Activated CD4-positive, alpha-beta T cell treated with anti-CD3 and anti-CD28 coated beads for 1 hour (primary cell): ENCODE results near the gene BCDIN3D.
A peak's percentile ranks its signal among the peaks of the same experiment; 100 is the strongest.
"Not testable (repeated sequence)": the region's sequence is repeated elsewhere in the genome, so short reads cannot be mapped to it uniquely, and the experiment has no call there.

Source experiments
- DNase-seq: peaks from one replicate; pipeline ENCODE4 v3.0.0-alpha.2; 2020

The BCDIN3D gene, protein sequence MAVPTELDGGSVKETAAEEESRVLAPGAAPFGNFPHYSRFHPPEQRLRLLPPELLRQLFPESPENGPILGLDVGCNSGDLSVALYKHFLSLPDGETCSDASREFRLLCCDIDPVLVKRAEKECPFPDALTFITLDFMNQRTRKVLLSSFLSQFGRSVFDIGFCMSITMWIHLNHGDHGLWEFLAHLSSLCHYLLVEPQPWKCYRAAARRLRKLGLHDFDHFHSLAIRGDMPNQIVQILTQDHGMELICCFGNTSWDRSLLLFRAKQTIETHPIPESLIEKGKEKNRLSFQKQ

DNA sequence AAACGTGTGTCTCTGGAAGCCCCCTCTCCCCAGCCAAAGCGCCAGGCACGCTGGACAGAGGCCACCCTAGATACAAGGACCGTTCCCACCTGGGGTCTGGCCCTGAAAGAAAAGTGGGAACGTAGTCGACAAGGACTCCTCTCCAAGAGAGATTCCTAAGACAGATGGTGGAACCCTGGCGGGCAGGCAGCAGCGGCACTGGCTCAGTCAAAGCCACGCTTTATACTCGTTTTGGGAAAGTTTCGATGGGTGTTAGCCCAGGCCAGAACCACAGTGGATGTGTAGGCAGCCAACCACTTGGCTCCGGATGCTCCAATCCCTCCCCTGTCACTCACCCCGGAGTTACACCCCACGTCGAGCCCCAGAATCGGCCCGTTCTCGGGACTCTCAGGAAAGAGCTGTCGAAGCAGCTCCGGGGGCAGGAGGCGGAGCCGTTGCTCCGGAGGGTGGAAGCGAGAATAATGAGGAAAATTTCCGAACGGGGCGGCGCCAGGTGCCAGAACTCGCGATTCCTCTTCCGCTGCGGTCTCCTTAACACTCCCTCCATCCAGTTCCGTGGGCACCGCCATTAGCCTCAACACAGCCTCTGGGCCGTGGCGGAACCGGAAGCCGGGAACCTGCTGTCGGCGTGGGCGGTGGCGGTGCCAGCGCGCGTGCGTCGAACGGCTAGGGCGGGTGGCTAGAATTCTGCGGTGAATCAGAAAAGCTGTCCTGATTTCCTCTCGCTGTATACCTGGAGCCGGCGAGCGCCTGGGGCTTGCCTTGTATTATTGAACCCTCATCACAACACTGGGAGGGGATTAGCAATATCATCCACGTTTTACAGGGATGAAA lies at the start of gene BCDIN3D:
Gene BCDIN3D (minus strand): TSS at position 588 of the 834 bp plus-strand sequence. CDS start 19 bp downstream, at position 569.
- DNase-seq: peak; percentile 88

GRCh38 chr12:49892084-49892731 lies 49.3 kb upstream of the BCDIN3D start:
- DNase-seq: no peak

GRCh38 chr12:49891476-49891875 lies 48.6 kb upstream of the BCDIN3D start:
- no peak for DNase-seq

GRCh38 chr12:49891012-49891411 lies 48.1 kb upstream of the BCDIN3D start:
- DNase-seq: no peak

DNA sequence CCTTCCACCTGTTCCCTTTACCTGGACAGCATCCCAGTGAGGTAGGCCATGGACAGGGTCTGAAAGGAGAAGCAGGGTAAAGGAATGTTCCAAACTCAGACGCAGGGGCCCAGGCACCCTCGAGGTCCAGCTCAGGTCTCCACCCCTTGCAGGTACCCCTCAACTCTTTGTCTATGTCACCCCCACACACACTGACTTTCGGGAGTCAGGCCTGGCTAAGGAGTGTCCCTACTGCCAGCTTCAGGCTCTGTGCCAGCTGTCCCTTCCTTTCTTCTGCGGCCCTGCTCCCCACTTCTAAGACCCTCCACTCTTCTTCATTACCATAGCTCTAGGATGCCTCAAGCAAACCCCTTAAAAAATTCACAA lies 47.2 kb upstream of the BCDIN3D start:
- DNase-seq: no peak

DNA sequence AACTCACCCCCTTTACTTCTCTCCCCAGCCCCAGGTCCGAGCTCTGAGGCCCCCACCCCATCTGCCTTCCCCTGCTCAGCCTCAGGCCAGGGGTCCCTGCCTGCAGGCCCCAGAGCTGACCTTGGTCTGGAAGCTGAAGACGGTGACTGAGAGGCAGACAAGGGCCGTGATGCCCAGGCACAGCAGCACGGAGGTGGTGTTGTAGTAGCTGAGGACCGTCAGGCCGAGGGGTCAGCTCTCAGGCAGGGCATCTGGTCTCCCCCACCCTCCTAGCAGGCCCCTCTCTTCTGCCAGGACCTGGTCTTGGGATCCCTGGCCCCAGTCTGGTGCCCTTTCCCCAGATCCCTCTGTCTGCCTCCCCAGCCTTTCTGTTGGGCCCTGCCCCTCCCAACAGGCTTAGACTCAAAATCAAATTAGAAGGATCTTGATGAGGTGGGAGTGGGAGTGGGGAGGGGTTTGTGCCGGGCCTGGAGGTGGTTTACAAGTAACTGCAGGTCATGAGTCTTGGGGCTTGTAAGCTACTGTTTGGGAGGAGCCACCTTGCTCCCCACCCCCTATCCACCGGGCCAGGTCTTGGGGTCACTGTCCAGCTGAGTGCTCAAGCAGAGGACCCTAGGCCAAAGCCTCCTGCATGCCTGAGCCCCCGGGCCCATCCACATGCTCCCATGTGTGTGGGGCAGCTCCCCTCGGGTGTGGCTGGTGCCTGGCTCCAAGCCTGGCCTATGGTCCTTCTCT lies 46.6 kb upstream of the BCDIN3D start:
- no peak for DNase-seq

DNA sequence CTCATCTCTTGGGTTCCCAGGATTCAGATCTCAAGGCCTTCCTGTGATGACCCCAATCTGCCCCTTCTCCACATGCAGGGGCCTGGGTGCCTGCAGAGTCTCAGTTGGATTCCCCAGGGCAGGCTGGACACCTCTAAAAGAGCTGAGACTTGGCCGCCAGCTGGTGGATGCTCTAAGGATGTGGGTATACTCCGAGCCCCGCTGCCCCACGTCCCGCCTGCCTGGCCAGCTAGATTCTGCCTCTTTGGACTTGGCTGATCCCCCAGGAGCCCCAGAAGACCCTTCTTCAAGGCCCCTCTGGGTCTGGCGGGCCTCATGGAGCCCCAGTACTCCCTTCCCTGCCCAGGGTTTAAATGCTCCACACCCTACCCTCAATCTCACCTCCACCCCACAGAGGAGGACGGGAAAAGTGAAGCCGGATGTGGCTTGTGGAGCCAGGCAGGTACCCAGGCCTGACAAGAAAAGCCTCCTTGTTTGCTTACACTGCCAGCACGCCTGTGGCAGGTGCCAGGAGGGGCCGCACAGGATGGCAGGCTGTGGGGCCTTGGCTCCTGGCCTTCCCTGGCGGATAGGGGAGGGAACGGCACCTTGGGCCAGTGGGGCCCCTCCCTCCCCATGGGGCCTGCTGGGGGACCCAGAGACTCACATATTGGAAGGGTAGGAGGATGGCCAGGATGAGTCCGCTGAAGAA lies 45.7 kb upstream of the BCDIN3D start:
- DNase-seq: no peak

- DNase-seq: no peak
Measured at GRCh38 chr12:49887536-49888401, 44.9 kb upstream of the BCDIN3D start.

DNA sequence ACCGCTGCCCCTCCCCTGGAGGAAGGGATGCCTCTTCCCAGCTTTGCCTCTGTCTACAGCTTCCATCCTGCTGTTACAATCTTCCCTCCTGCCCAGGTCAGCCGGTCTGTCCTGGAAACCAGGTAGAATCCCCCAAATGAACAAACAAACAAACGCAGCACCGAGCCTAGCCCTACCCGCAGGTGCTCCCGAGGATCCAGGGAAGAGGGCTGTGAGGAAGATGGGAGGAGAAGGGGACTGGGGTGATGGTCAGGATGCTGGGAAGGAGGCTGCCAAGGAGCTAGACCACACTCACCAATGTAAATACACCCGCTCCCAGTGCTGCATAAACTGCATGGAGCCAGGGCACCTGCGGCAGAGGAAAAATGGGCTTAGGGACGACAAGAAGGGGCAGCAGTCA lies 44.2 kb upstream of the BCDIN3D start:
- DNase-seq: no peak

DNA sequence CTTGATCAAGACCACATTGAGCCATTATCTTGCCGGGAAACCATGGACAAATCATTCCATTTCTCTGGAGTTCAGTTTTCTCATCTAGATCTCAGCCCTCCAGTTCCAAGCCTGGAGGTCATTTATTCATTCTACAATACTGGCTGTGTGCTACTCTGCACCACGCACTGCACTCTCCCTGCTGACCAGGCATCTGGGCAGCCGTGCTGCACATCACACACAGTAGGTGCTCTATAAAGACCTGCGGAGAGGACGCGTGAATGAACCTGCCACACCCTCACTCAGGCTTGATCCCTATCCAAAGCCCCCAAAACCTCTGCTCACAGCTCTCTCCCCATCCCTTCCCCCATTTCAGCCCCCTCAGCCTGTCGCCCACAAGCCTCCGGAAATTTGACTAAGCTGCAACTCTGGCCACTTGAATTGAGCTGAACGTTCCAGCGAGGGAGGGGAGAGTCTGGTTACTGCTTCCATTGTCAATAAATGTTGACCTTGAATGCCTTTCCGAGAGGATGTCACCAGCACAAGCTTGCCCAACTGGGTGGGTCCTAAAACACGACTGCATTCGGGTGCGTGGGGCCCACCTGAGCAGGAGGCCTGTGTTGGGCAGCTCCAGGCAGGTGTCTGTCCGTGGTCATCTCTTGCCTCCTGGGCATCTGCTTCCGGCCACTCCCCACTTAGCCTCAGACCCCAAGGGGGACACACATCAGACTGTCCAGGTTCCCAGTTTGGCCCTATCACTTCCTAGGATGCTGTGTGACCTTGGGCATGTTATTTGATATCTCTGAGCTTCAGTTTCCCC lies 43.0 kb upstream of the BCDIN3D start:
- DNase-seq: no peak

- no peak for DNase-seq
Measured at GRCh38 chr12:49885118-49885517, 42.2 kb upstream of the BCDIN3D start.

DNA sequence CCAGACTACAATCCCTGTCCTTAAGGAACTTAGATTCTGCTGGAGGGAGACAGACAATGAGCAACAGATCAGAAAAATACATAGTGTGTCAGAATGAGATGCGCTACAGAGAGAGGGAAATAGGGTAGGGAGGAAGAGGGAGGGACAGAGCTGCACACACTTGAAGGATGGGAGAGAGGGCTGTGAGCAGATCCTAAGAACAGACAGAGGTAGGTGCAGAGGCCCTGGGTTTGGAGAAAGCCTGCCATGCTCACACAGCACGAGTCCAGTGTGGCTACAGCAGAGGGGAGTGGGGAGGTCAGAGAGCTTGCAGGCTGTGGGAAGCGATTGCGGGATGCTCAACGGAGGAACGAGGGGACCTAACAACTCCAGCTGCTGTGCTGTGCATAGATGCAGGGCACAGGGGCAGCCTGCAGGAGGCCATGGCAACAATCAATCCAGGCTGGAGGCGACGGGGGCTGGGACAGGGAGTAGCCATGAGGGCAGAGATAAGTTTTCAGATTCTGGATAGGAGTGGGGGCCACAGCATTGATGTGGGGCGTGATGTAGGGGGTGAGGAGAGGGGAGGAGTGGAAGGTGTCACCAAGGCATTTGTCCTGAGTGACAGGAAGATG lies 40.1 kb upstream of the BCDIN3D start:
- no peak for DNase-seq

GRCh38 chr12:49882248-49882850 lies 39.4 kb upstream of the BCDIN3D start:
- DNase-seq: no peak

DNA sequence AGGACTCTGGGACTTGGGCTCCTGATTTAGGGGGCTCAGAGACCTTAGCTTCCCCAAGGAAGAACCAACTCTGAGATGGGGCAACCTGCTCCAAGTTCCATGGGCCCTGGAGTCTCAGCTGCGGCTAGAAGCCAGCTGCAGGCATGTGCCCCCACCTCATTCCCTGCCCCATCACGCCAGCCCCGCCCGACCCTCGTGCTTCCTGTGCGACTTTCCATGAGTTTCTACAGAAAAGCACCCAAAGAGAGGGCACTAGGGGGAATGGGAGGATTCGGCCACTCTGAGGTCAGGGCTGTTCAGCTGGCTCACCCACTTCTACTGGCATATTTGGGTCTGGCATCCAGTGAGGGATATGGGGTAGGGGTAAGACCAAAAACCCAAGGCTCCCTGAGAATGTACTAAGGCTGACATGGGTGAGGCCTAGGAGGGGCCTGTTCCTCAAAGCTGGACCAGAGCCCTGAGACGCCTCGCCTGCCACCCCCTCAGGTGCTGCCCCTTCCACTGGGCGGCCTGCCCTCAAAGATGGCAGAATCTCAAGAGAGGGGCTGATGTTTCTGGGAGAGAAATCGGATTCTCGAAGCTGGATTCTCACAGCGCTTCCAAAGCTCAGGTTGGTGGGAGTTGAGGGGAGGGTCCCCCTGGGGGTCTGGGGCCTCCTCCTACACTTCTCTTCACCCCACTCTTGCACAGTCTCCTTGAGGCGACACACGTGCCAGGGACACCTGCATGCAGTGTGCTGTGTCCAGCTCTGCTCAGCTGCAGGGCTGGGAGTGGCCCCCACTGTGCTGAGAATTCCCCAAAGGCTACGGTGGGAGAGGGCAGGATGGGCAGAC lies 38.7 kb upstream of the BCDIN3D start:
- no peak for DNase-seq

DNA sequence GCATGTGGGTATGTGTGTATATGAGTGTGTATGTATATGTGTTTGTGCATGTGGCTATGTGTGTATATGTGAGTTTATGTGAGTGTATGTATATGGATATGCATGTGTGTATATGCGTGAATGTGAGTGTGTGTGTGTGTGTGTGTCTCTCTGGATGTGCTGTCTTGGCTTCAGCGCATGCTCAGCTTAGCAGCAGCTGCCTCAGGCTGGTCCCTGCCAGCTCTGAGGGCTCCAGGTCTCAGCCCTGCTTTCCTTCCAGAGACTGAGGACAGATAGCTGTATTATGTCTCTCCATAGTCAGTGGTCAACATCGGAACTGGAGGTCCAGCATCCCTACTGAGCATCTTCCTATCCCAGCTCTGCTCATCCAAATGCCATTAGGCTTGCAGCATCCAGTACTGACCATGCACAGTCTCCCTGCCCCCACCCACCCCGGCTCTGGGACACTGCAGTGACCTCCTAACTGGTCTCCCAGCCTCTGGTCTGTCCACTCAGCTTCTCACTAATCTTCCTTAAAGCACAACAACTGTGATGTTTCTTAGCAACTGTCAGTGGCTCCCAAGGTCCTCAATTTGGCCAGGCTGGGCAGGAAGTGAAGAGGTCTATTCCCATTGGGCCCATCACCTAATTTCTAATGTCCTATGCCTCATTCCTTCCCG lies 38.0 kb upstream of the BCDIN3D start:
- no peak for DNase-seq

DNA sequence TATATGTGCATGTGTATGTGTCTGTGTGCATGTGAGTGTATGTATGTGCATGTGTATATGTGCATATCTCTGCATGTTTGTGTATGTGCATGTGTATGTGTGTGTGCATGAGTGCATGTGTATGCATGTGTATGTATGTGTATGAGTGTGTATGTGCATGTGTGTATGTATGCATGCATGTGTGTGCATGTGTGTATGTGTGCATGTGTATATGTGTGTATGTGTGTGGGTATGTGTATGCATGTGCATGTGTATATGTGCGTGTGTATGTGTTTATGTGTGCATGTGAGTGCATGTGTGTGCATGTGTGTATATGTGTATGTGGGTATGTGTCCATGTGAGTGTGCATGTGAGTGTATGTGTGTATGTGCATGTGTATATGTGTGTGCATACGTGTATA lies 36.2 kb upstream of the BCDIN3D start:
- DNase-seq: not testable (repeated sequence)

DNA sequence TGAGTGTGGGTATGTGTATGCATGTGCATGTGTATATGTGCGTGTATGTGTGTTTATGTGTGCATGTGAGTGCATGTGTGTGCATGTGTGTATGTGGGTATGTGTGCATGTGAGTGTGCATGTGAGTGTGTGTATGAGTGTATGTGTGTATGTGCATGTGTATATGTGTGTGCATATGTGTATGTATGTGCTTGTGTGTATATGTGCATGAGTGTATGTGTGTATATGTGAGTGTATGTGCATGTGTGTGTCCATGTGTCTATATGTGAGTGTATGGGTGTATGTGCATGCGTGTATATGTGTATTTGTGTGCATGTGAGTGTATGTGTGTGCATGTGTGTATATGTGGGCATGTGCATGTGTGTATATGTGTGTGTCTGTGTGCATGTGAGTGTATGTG lies 35.1 kb upstream of the BCDIN3D start:
- DNase-seq: no peak

DNA sequence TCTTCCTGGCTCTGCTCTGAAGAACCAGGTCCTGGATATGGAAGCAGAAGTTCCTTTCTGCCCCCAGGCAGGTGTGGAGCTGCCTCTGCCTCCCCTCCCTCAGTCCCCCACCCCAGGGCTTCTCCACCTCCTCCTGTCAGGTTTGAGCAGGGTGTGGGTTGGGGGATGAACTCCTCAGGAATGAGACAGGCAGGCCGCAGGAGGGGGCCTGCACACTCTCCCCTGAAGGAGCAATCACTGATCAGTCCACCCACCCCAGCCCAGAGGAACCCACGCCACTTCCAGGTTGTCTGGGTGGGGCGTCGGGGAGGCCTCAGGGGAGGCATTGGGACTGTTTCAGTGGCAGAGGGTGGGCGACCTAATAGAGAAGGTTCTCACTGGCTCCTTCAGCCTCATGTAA lies 34.2 kb upstream of the BCDIN3D start:
- DNase-seq: no peak
